Measurements from ENCODE around the gene DPF1.

- no peak for TF ChIP-seq CTCF (IDR thresholded peaks at IDR 0.05)
- TF ChIP-seq POLR2A (IDR thresholded peaks at IDR 0.05), result no peak
Measured at GRCh38 chr19:38199340-38199739, 24.7 kb downstream of the DPF1 start.

Data from lower leg skin (tissue), 3 donors.